IMR-90 (cell line): Measurements from ENCODE around the gene TMEM45B. TPM values are rescaled to one million over a fixed set of nuclear protein-coding genes. Genes with fewer than 3 reads are reported as not detected.

Source experiments
- ATAC-seq: fragments of 200-7000 bp; cut with Tn5 transposase; 2 replicates; pipeline ENCODE4 v1.9.1; 2020; ENCODE audit warnings: low read depth, mild to moderate bottlenecking, moderate library complexity
- BruUV-seq: library from RNA; stranded (reverse); fragments of 400-500 nt; replicated peaks from 2 replicates; lab custom pipeline; 2021; lab: Mats Ljungman, UMichigan
- CTCF ChIA-PET: fragments of 300-600 bp; formaldehyde crosslinking; extraction: SDS; loops from one replicate; lab custom pipeline; 2021; ENCODE audit warnings: antibody characterized with exemption; lab: Yijun Ruan, JAX
- POLR2A ChIA-PET: fragments of 300-600 bp; sonication (Branson Sonifier 250); formaldehyde crosslinking; loops from one replicate; lab custom pipeline; 2022; ENCODE audit warnings: antibody characterized with exemption; ENCODE audit not compliant: unreplicated experiment; lab: Charles Lee
- DNase-seq: peaks from one replicate; pipeline ENCODE4 v3.0.0; 2013
- H2AFZ ChIP-seq: replicated peaks from 2 replicates; pipeline ENCODE3; 2013; ENCODE audit warnings: low read length, mild to moderate bottlenecking; ENCODE audit not compliant: poor library complexity
- H2AK5ac ChIP-seq: 2 replicates; pipeline ENCODE4 v1.6.1; 2013; ENCODE audit warnings: low read depth, low read length, inconsistent platforms
- H2AK9ac ChIP-seq: replicated peaks from 2 replicates; pipeline ENCODE3; 2013; ENCODE audit warnings: mild to moderate bottlenecking, low read depth, low read length, moderate library complexity; ENCODE audit not compliant: poor library complexity
- H2BK120ac ChIP-seq: 2 replicates; pipeline ENCODE4 v1.6.1; 2013; ENCODE audit warnings: low read depth, low read length, inconsistent platforms
- H2BK15ac ChIP-seq: 3 replicates; pipeline ENCODE4 v1.6.1; 2013; ENCODE audit warnings: low read depth, low read length, inconsistent platforms
- H2BK20ac ChIP-seq: 2 replicates; pipeline ENCODE4 v1.6.1; 2013; ENCODE audit warnings: low read depth, mild to moderate bottlenecking, inconsistent platforms, low read length, moderate library complexity
- H2BK5ac ChIP-seq: 2 replicates; pipeline ENCODE4 v1.6.1; 2013; ENCODE audit warnings: mild to moderate bottlenecking, low read depth, low read length, inconsistent platforms; ENCODE audit not compliant: poor library complexity, severe bottlenecking
- H3K14ac ChIP-seq: replicated peaks from 2 replicates; pipeline ENCODE4 v1.6.1; 2013; ENCODE audit warnings: low read depth, low read length, inconsistent platforms
- H3K18ac ChIP-seq: 2 replicates; pipeline ENCODE4 v1.6.1; 2013; ENCODE audit warnings: low read depth, low read length, control low read depth
- H3K23ac ChIP-seq: 2 replicates; pipeline ENCODE4 v1.6.1; 2013; ENCODE audit warnings: low read depth, low read length, inconsistent platforms
- H3K27ac ChIP-seq: 2 replicates; pipeline ENCODE4 v1.5.1; 2013; ENCODE audit warnings: mild to moderate bottlenecking, control low read depth, low read length; ENCODE audit not compliant: insufficient read depth
- H3K27me3 ChIP-seq: 2 replicates; pipeline ENCODE4 v1.6.1; 2013; ENCODE audit warnings: low read length; ENCODE audit not compliant: control insufficient read depth, insufficient read depth
- H3K36me3 ChIP-seq: 2 replicates; pipeline ENCODE4 v1.6.1; 2013; ENCODE audit warnings: low read length, mixed read lengths; ENCODE audit not compliant: control insufficient read depth, insufficient read depth
- H3K4ac ChIP-seq: 2 replicates; pipeline ENCODE4 v1.6.1; 2013; ENCODE audit warnings: low read depth, low read length, inconsistent platforms
- H3K4me1 ChIP-seq: 2 replicates; pipeline ENCODE4 v1.6.1; 2013; ENCODE audit warnings: low read length, mixed read lengths; ENCODE audit not compliant: control insufficient read depth, insufficient read depth
- H3K4me2 ChIP-seq: 2 replicates; pipeline ENCODE4 v1.6.1; 2013; ENCODE audit warnings: low read depth, mild to moderate bottlenecking, control low read depth, low read length, moderate library complexity
- H3K4me3 ChIP-seq: 2 replicates; pipeline ENCODE4 v1.5.1; 2013; ENCODE audit warnings: low read depth, mild to moderate bottlenecking, control low read depth, low read length, moderate library complexity; ENCODE audit not compliant: insufficient read depth
- H3K56ac ChIP-seq: 2 replicates; pipeline ENCODE4 v1.6.1; 2013; ENCODE audit warnings: low read length, inconsistent platforms; ENCODE audit not compliant: insufficient read depth; ENCODE audit errors: extremely low read depth
- H3K79me1 ChIP-seq, 2 experiments: 2 replicates each; pipeline ENCODE4 v1.6.1; 2013; ENCODE audit warnings: low read length in 2 of 2, inconsistent platforms in 1 of 2, low read depth in 1 of 2
- H3K9ac ChIP-seq: 2 replicates; pipeline ENCODE4 v1.6.1; 2013; ENCODE audit warnings: low read depth, low read length, control low read depth
- H3K9me1 ChIP-seq: 2 replicates; pipeline ENCODE4 v1.6.1; 2013; ENCODE audit warnings: low read length, inconsistent platforms; ENCODE audit not compliant: insufficient read depth
- H3K9me3 ChIP-seq: 2 replicates; pipeline ENCODE4 v1.6.1; 2013; ENCODE audit warnings: low read length; ENCODE audit not compliant: control insufficient read depth, insufficient read depth
- H4K20me1 ChIP-seq: 2 replicates; pipeline ENCODE4 v1.6.1; 2013; ENCODE audit warnings: low read length, inconsistent platforms; ENCODE audit not compliant: insufficient read depth
- H4K5ac ChIP-seq: 2 replicates; pipeline ENCODE4 v1.6.1; 2013; ENCODE audit warnings: mild to moderate bottlenecking, low read depth, low read length, control low read depth
- H4K8ac ChIP-seq, 2 experiments: 2 replicates each; pipeline ENCODE4 v1.6.1; 2013; ENCODE audit warnings: low read depth in 2 of 2, low read length in 2 of 2, control low read depth in 1 of 2, inconsistent platforms in 1 of 2
- H4K91ac ChIP-seq: 2 replicates; pipeline ENCODE4 v1.6.1; 2013; ENCODE audit warnings: low read depth, low read length, inconsistent platforms; ENCODE audit not compliant: insufficient read depth
- BHLHE40 ChIP-seq: fragments of 150-350 bp; IDR thresholded peaks from 2 replicates; pipeline ENCODE4 v1.6.1; 2016; ENCODE audit warnings: mild to moderate bottlenecking, low read depth, low read length
- CTCF ChIP-seq: conservative IDR thresholded peaks from 2 replicates; pipeline ENCODE4 v1.5.1; 2012; ENCODE audit warnings: mild to moderate bottlenecking, low read depth, low read length, improper control_type of control experiment
- POLR2A ChIP-seq: IDR thresholded peaks from 2 replicates; pipeline ENCODE4 v1.6.1; 2012; ENCODE audit warnings: mild to moderate bottlenecking, low read depth, low read length
- RCOR1 ChIP-seq: IDR thresholded peaks from 2 replicates; pipeline ENCODE4 v1.6.1; 2012; ENCODE audit warnings: mild to moderate bottlenecking, low read length, improper control_type of control experiment; ENCODE audit not compliant: insufficient replicate concordance
- WGBS, 2 experiments: methylation state at CpG; one replicate each; pipeline versions ENCODE4 v1.1.5 to v1.1.7; 2013; ENCODE audit warnings: missing lambda C conversion rate in 2 of 2; ENCODE audit not compliant: insufficient read length in 1 of 2; ENCODE audit errors: extremely low coverage in 2 of 2; 5-methylcytosine and 5-hydroxymethylcytosine counted together
- dilution Hi-C: fragments of 300-500 bp; cut with HindIII; formaldehyde crosslinking; loops from one replicate; pipeline ENCODE4 v1.14.3; 2018; ENCODE audit warnings: low sequenced_read_pairs; ENCODE audit not compliant: unreplicated experiment
- in situ Hi-C: fragments of 300-500 bp; cut with MboI; formaldehyde crosslinking; loops from 3 replicates; pipeline ENCODE4 v1.14.3; 2019; ENCODE audit warnings: low sequenced_read_pairs, inconsistent platforms, mixed read lengths
- intact Hi-C: fragments of 100-400 bp; cut with micrococcal nuclease; formaldehyde crosslinking; loops from 2 replicates; pipeline ENCODE4 v1.10.0; 2022
- polyA plus RNA-seq, 3 experiments: library from polyadenylated mRNA; depleted of rRNA; stranded (reverse); fragments of >200 nt; gene quantifications; 2 replicates each; pipeline ENCODE4 v1.2.3, GENCODE V29; 2012; ENCODE audit warnings: low replicate concordance in 1 of 3
- total RNA-seq: library from RNA; depleted of rRNA; stranded (reverse); fragments of >200 nt; gene quantifications from 2 replicates; pipeline ENCODE4 v1.2.3, GENCODE V29; 2012

The TMEM45B gene
- total and polyA plus RNA-seq, 2 of the 4 experiments (the other 2 are of a cell fraction), result not detected

GRCh38 chr11:129888451-129888850 lies 72.8 kb downstream of the TMEM45B start:
- H3K18ac ChIP-seq, result no peak overlapping the region
- no peak overlapping the region for H3K9ac ChIP-seq
- CTCF ChIA-PET, result no interaction called here
- H4K5ac ChIP-seq, result no peak overlapping the region
- H2AFZ ChIP-seq, result no peak overlapping the region
- no peak overlapping the region for H3K4ac ChIP-seq
- intact Hi-C loops (no loop called here), in situ Hi-C loops (no loop called here), dilution Hi-C loops (no loop called here)
- H3K4me3 ChIP-seq, result no peak overlapping the region
- no peak overlapping the region for H4K8ac ChIP-seq
- BruUV-seq, result no TSS peak
- DNase-seq, result no peak
- H3K23ac ChIP-seq, result no peak overlapping the region
- H3K9me3 ChIP-seq, result no peaks in the 10 kb centered on the region
- H3K4me1 ChIP-seq, result no peaks in the 10 kb centered on the region
- no peak overlapping the region for H4K91ac ChIP-seq
- TF ChIP-seq RCOR1 (no peak), CTCF (no peak), BHLHE40 (no peak), POLR2A (no peak)
- no peak overlapping the region for H2BK120ac ChIP-seq
- H2BK5ac ChIP-seq, result no peak overlapping the region
- no peaks in the 10 kb centered on the region for H3K27me3 ChIP-seq
- peaks cover 47% of the 10 kb centered on the region for H3K36me3 ChIP-seq
- H4K20me1 ChIP-seq, result no peaks in the 10 kb centered on the region; the same call in 1 of the 2 replicates
- peaks cover under 1 to 22% of the 10 kb centered on the region in 2 experiments; a peak in 2 of 4 replicates for H3K79me1 ChIP-seq
- no peak overlapping the region for H2BK15ac ChIP-seq
- no peak overlapping the region for H2AK9ac ChIP-seq
- no CpG with 5 or more reads among the region's 5 CpGs for WGBS, 2 experiments
- H3K9me1 ChIP-seq, result no peaks in the 10 kb centered on the region; the same call in 1 of the 2 replicates
- H3K14ac ChIP-seq, result no peak overlapping the region
- POLR2A ChIA-PET, result no interaction called here
- H3K4me2 ChIP-seq, result no peak overlapping the region
- no peak overlapping the region for H2AK5ac ChIP-seq
- no peak for ATAC-seq
- no peak overlapping the region for H3K27ac ChIP-seq
- H2BK20ac ChIP-seq, result no peak overlapping the region
- H3K56ac ChIP-seq, result no peak overlapping the region
